Mesenchymal stem cell (in vitro differentiated cells and primary cell): Measurements from ENCODE around the gene CLTCL1.
A peak's percentile ranks its signal among the peaks of the same experiment; 100 is the strongest.

Experiments used
- DNase-seq: peaks from one replicate; pipeline ENCODE4 v3.0.0-alpha.2; 2013
- H2AFZ ChIP-seq: one replicate; pipeline ENCODE4 v1.6.1; 2013; ENCODE audit warnings: low read depth, mild to moderate bottlenecking, control low read depth, inconsistent platforms, low read length, moderate library complexity
- H2AK5ac ChIP-seq: 2 replicates; pipeline ENCODE4 v1.6.1; 2013; ENCODE audit warnings: low read length, moderate library complexity, mild to moderate bottlenecking, inconsistent platforms; ENCODE audit not compliant: severe bottlenecking
- H2BK120ac ChIP-seq: one replicate; pipeline ENCODE4 v1.6.1; 2013; ENCODE audit warnings: low read depth, mild to moderate bottlenecking, inconsistent platforms, low read length, moderate library complexity
- H2BK12ac ChIP-seq, 2 experiments: one replicate each; pipeline ENCODE4 v1.6.1; 2013; ENCODE audit warnings: inconsistent platforms in 2 of 2, low read length in 2 of 2, mild to moderate bottlenecking in 2 of 2, moderate library complexity in 2 of 2, control low read depth in 1 of 2
- H2BK15ac ChIP-seq: one replicate; pipeline ENCODE4 v1.6.1; 2013; ENCODE audit warnings: mild to moderate bottlenecking, low read depth, inconsistent platforms; ENCODE audit not compliant: poor library complexity, severe bottlenecking
- H2BK5ac ChIP-seq: 2 replicates; pipeline ENCODE4 v1.6.1; 2013; ENCODE audit warnings: low read depth, mild to moderate bottlenecking, low read length, control low read depth, inconsistent platforms; ENCODE audit not compliant: poor library complexity, severe bottlenecking
- H3K14ac ChIP-seq, 2 experiments: one replicate each; pipeline ENCODE4 v1.6.1; 2013; ENCODE audit warnings: inconsistent platforms in 2 of 2, low read length in 2 of 2, control low read depth in 1 of 2, mild to moderate bottlenecking in 1 of 2, moderate library complexity in 1 of 2
- H3K18ac ChIP-seq, 2 experiments: one replicate each; pipeline ENCODE4 v1.6.1; 2013; ENCODE audit warnings: inconsistent platforms in 2 of 2, low read length in 2 of 2, control low read depth in 1 of 2, low read depth in 1 of 2, mild to moderate bottlenecking in 1 of 2
- H3K23ac ChIP-seq, 2 experiments: one replicate each; pipeline ENCODE4 v1.6.1; 2013; ENCODE audit warnings: inconsistent platforms in 2 of 2, low read length in 2 of 2, mild to moderate bottlenecking in 2 of 2, moderate library complexity in 2 of 2, control low read depth in 1 of 2
- H3K27ac ChIP-seq: 2 replicates; pipeline ENCODE4 v1.5.1; 2013; ENCODE audit warnings: mild to moderate bottlenecking, moderate library complexity, low read length, control low read depth, inconsistent platforms; ENCODE audit not compliant: poor library complexity, severe bottlenecking
- H3K27me3 ChIP-seq, 2 experiments: 2 replicates each; pipeline versions ENCODE4 v1.6.1 to v1.7.0; 2013; ENCODE audit warnings: low read length in 2 of 2, mild to moderate bottlenecking in 2 of 2, moderate library complexity in 2 of 2, control low read depth in 1 of 2, inconsistent platforms in 1 of 2; ENCODE audit not compliant: control insufficient read depth in 1 of 2, insufficient read depth in 1 of 2
- H3K36me3 ChIP-seq, 2 experiments: 2 replicates each; pipeline versions ENCODE4 v1.6.1 to v1.7.0; 2013; ENCODE audit warnings: low read length in 2 of 2, control low read depth in 1 of 2, inconsistent platforms in 1 of 2, low read depth in 1 of 2, mild to moderate bottlenecking in 1 of 2; ENCODE audit not compliant: insufficient read depth in 2 of 2, control insufficient read depth in 1 of 2
- H3K4ac ChIP-seq, 2 experiments: one replicate each; pipeline ENCODE4 v1.6.1; 2013; ENCODE audit warnings: inconsistent platforms in 2 of 2, low read length in 2 of 2, mild to moderate bottlenecking in 2 of 2, moderate library complexity in 2 of 2, control low read depth in 1 of 2, low read depth in 1 of 2
- H3K4me1 ChIP-seq: 2 replicates; pipeline ENCODE4 v1.6.1; 2013; ENCODE audit warnings: low read depth, low read length, control low read depth; ENCODE audit not compliant: control insufficient read depth, insufficient read depth
- H3K4me2 ChIP-seq: 2 replicates; pipeline ENCODE4 v1.6.1; 2013; ENCODE audit warnings: low read length, mild to moderate bottlenecking, inconsistent platforms; ENCODE audit not compliant: poor library complexity, severe bottlenecking
- H3K4me3 ChIP-seq, 2 experiments: 2 replicates each; pipeline versions ENCODE4 v1.5.1 to v1.7.0; 2013; ENCODE audit warnings: low read length in 2 of 2, mild to moderate bottlenecking in 2 of 2, control low read depth in 1 of 2, low read depth in 1 of 2; ENCODE audit not compliant: insufficient read depth in 1 of 2
- H3K79me1 ChIP-seq: replicated peaks from 2 replicates; pipeline ENCODE4 v1.6.1; 2013; ENCODE audit warnings: mild to moderate bottlenecking, control low read depth, low read length, inconsistent platforms; ENCODE audit not compliant: poor library complexity, severe bottlenecking
- H3K9ac ChIP-seq: 2 replicates; pipeline ENCODE4 v1.7.0; 2013; ENCODE audit warnings: mild to moderate bottlenecking, low read length, moderate library complexity
- H3K9me3 ChIP-seq: 2 replicates; pipeline ENCODE4 v1.7.0; 2013; ENCODE audit warnings: mild to moderate bottlenecking, low read length; ENCODE audit not compliant: control insufficient read depth
- H4K8ac ChIP-seq: one replicate; pipeline ENCODE4 v1.6.1; 2013; ENCODE audit warnings: inconsistent platforms, mild to moderate bottlenecking, low read length, moderate library complexity
- H4K91ac ChIP-seq: one replicate; pipeline ENCODE4 v1.6.1; 2013; ENCODE audit warnings: mild to moderate bottlenecking, low read length, inconsistent platforms
- WGBS: methylation state at CpG from one replicate; pipeline ENCODE4 v1.1.7; 2013; ENCODE audit warnings: mixed read lengths; 5-methylcytosine and 5-hydroxymethylcytosine counted together

CLTCL1 gene

GRCh38 chr22:19146215-19146968 lies 145.1 kb downstream of the CLTCL1 start:
- no peak overlapping the region for H3K4me3 ChIP-seq
- H2BK15ac ChIP-seq = no peak overlapping the region
- peaks cover 12% of the 10 kb centered on the region for H3K4me1 ChIP-seq
- no peak overlapping the region for H3K23ac ChIP-seq
- no peak overlapping the region for H2AFZ ChIP-seq
- H3K27me3 ChIP-seq = peaks cover 41 to 43% of the 10 kb centered on the region in 2 experiments
- no peak overlapping the region for H2BK12ac ChIP-seq
- H3K14ac ChIP-seq = no peak overlapping the region
- H3K18ac ChIP-seq = no peak overlapping the region
- no peak overlapping the region for H4K91ac ChIP-seq
- H2BK120ac ChIP-seq = no peak overlapping the region
- H3K4ac ChIP-seq = no peak overlapping the region
- H3K9me3 ChIP-seq = peaks cover 2% of the 10 kb centered on the region
- peaks cover 13 to 14% of the 10 kb centered on the region in 2 experiments for H3K36me3 ChIP-seq
- DNase-seq = no peak
- no peak overlapping the region for H3K9ac ChIP-seq
- H3K27ac ChIP-seq = no peak overlapping the region
- no peak overlapping the region for H2AK5ac ChIP-seq
- H3K4me2 ChIP-seq = no peak overlapping the region
- no peak overlapping the region for H2BK5ac ChIP-seq
- no peak overlapping the region for H4K8ac ChIP-seq
- WGBS = 85% methylated on average over 11 of the region's 11 CpGs
- H3K79me1 ChIP-seq = peaks cover 13% of the 10 kb centered on the region

- H3K14ac ChIP-seq = peak overlapping the region in 1 of 2 experiments; percentile 94
- no peak overlapping the region for H4K91ac ChIP-seq
- no peak overlapping the region for H3K18ac ChIP-seq
- H2BK12ac ChIP-seq = no peak overlapping the region
- H3K36me3 ChIP-seq = peaks cover 33 to 38% of the 10 kb centered on the region in 2 experiments
- peaks cover 24 to 30% of the 10 kb centered on the region in 2 experiments for H3K27me3 ChIP-seq
- peaks cover 5% of the 10 kb centered on the region for H3K4me1 ChIP-seq
- H3K79me1 ChIP-seq = peaks cover 27% of the 10 kb centered on the region
- peak overlapping the region; percentile 82 to 94 for H3K4me3 ChIP-seq
- H3K27ac ChIP-seq = no peak overlapping the region
- peak overlapping the region in 1 of 2 experiments; percentile 76 for H3K4ac ChIP-seq
- no peak overlapping the region for H4K8ac ChIP-seq
- WGBS = 14% methylated on average over 17 of the region's 17 CpGs
- H3K4me2 ChIP-seq = peak overlapping the region; percentile 92
- peak; percentile 45 for DNase-seq
- no peaks in the 10 kb centered on the region for H3K9me3 ChIP-seq
- H2AK5ac ChIP-seq = no peak overlapping the region
- H2BK5ac ChIP-seq = no peak overlapping the region
- H2BK120ac ChIP-seq = no peak overlapping the region
- peak overlapping the region in 1 of 2 experiments; percentile 62 for H3K23ac ChIP-seq
- H2BK15ac ChIP-seq = no peak overlapping the region
- peak overlapping the region; percentile 92 for H3K9ac ChIP-seq
- peak overlapping the region; percentile 78 for H2AFZ ChIP-seq
These were observed 147.5 kb downstream of the CLTCL1 start for GRCh38 chr22:19143967-19144400.

DNA sequence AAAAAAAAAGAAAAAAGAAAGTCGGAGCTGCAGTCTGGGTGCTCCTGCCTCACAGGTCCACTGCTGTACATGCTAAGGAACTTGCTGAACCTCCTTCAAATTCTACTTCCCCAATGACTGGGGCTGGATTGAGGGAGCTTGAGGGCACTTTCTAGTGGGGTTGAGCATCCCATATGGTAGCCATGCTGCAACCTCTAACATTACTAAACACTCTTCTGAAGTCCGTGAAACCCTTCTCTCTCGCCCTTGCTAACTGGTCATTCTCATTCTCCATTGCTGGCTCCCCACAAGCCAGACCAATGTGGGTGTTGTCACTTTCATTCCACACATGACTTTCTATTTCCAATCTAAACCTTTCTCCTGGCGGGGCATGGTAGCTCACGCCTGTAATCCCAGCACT lies 148.3 kb downstream of the CLTCL1 start:
- Histone ChIP-seq H3K79me1 (peaks cover 35% of the 10 kb centered on the region), H4K91ac (no peak overlapping the region), H2BK5ac (no peak overlapping the region), H3K27me3 (peaks cover 16 to 22% of the 10 kb centered on the region in 2 experiments), H2AFZ (no peak overlapping the region), H2AK5ac (no peak overlapping the region), H3K36me3 (peaks cover 40 to 45% of the 10 kb centered on the region in 2 experiments), H2BK15ac (no peak overlapping the region), H3K9me3 (no peaks in the 10 kb centered on the region), H3K4me1 (peaks cover 5% of the 10 kb centered on the region), H3K4me3 (peak overlapping the region in 1 of 2 experiments; percentile 94), H3K27ac (no peak overlapping the region), H3K4ac (no peak overlapping the region), H3K18ac (no peak overlapping the region), H3K14ac (no peak overlapping the region), H3K9ac (peak overlapping the region; percentile 92), H4K8ac (no peak overlapping the region), H2BK120ac (no peak overlapping the region), H2BK12ac (no peak overlapping the region), H3K23ac (no peak overlapping the region), H3K4me2 (no peak overlapping the region)
- 89% methylated on average over 5 of the region's 5 CpGs for WGBS
- no peak for DNase-seq

DNA sequence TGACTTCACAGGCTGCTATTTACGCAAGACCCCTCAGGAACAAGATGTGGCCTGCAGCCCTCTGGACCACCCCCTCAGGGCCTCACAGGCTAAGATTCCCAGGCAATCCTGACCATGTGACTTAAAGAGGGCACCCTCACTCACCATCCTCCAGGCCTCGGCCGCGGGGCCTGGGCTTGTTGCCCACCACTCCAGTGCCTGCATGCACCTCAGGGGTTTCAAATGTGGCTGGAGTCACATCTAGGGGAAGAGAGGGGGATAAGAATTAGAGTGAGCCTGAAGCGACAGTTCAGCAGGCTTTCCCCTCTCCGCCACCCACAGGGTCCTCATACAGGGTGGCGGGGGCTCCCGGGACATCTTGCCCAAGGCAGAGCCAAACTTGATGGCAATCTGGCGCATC lies 149.1 kb downstream of the CLTCL1 start:
- peaks cover 49 to 54% of the 10 kb centered on the region in 2 experiments for H3K36me3 ChIP-seq
- H3K14ac ChIP-seq = no peak overlapping the region
- H3K23ac ChIP-seq = no peak overlapping the region
- 98% methylated on average over 9 of the region's 9 CpGs for WGBS
- H2BK5ac ChIP-seq = no peak overlapping the region
- no peak overlapping the region for H2AFZ ChIP-seq
- H2BK15ac ChIP-seq = no peak overlapping the region
- peaks cover 8 to 14% of the 10 kb centered on the region in 2 experiments for H3K27me3 ChIP-seq
- no peak for DNase-seq
- H2BK12ac ChIP-seq = no peak overlapping the region
- H3K4me3 ChIP-seq = no peak overlapping the region
- peaks cover 39% of the 10 kb centered on the region for H3K79me1 ChIP-seq
- no peak overlapping the region for H3K9ac ChIP-seq
- H3K4me1 ChIP-seq = peaks cover 5% of the 10 kb centered on the region
- H4K91ac ChIP-seq = no peak overlapping the region
- H3K27ac ChIP-seq = no peak overlapping the region
- H3K4me2 ChIP-seq = no peak overlapping the region
- H3K4ac ChIP-seq = no peak overlapping the region
- H4K8ac ChIP-seq = no peak overlapping the region
- H2AK5ac ChIP-seq = no peak overlapping the region
- no peaks in the 10 kb centered on the region for H3K9me3 ChIP-seq
- H2BK120ac ChIP-seq = no peak overlapping the region
- no peak overlapping the region for H3K18ac ChIP-seq
